AG09319 (cell line): Measurements from ENCODE around the gene IL15RA.

Experiments used
- DNase-seq: peaks from one replicate; pipeline ENCODE4 v3.0.0-alpha.2; 2010; ENCODE audit warnings: low read depth; ENCODE audit errors: extremely low read depth
- TF ChIP-seq, protein P1 (sequence below): IDR thresholded peaks from 2 replicates; pipeline ENCODE4 v1.5.1; 2011; ENCODE audit warnings: low read depth, mild to moderate bottlenecking, inconsistent platforms, low read length, moderate library complexity

The IL15RA gene

GRCh38 chr10:5989756-5990155 lies 12.4 kb upstream of the IL15RA start:
- TF ChIP-seq, protein P1, sequence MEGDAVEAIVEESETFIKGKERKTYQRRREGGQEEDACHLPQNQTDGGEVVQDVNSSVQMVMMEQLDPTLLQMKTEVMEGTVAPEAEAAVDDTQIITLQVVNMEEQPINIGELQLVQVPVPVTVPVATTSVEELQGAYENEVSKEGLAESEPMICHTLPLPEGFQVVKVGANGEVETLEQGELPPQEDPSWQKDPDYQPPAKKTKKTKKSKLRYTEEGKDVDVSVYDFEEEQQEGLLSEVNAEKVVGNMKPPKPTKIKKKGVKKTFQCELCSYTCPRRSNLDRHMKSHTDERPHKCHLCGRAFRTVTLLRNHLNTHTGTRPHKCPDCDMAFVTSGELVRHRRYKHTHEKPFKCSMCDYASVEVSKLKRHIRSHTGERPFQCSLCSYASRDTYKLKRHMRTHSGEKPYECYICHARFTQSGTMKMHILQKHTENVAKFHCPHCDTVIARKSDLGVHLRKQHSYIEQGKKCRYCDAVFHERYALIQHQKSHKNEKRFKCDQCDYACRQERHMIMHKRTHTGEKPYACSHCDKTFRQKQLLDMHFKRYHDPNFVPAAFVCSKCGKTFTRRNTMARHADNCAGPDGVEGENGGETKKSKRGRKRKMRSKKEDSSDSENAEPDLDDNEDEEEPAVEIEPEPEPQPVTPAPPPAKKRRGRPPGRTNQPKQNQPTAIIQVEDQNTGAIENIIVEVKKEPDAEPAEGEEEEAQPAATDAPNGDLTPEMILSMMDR = no peak

GRCh38 chr10:5988336-5988920 lies 11.1 kb upstream of the IL15RA start:
- TF ChIP-seq, protein P1 = no peak
- DNase-seq = no peak

More at GRCh38 chr10:5989756-5990155, 12.4 kb upstream of the IL15RA start:
- no peak for DNase-seq

- DNase-seq = no peak
- TF ChIP-seq, protein P1 = no peak
Measured at GRCh38 chr10:5987747-5988146, 10.4 kb upstream of the IL15RA start.

GRCh38 chr10:5985029-5985428 lies 7.7 kb upstream of the IL15RA start:
- TF ChIP-seq, protein P1 = no peak
- DNase-seq = no peak

DNA sequence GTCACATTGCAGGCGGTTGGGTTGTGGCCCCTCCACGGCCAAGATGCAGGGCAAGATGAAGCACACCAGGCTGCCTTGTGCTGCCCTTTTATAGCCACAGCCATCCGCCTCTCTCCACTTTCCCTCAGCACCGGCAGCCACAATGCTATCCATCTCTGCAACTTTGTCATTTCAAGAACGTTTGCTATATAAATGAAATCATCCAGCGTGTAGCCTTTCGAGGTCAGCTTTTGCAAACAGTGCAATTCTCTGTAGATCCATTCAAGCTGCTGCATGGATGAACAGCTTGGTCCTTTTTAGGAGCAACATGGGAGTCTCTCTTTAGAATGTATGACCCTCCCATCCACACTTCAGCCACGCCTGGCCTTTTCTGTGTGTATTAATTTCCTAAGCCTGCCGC lies 6.4 kb upstream of the IL15RA start:
- TF ChIP-seq, protein P1 = no peak

GRCh38 chr10:5981529-5981928 lies 4.2 kb upstream of the IL15RA start:
- no peak for DNase-seq
- TF ChIP-seq, protein P1 = no peak

More for the DNA sequence above, 6.4 kb upstream of the IL15RA start:
- DNase-seq = no peak

DNA sequence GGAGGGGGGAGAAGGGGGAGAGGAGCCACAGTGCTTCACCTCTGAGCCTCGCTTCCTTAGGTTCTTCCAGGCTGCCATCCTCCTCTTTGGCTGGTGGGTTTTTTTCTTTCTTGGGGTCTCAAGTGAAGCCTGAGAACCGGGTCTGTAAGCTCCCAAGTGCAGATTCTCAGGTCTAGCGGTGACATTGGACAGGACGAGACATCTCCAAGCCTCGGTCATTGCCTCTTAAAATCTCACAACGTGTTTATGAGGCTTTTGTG lies 817 bp upstream of the IL15RA start:
- TF ChIP-seq, protein P1 = no peak
- no peak for DNase-seq
